ENCODE data around the gene PLEKHG3.

Gene PLEKHG3

DNA sequence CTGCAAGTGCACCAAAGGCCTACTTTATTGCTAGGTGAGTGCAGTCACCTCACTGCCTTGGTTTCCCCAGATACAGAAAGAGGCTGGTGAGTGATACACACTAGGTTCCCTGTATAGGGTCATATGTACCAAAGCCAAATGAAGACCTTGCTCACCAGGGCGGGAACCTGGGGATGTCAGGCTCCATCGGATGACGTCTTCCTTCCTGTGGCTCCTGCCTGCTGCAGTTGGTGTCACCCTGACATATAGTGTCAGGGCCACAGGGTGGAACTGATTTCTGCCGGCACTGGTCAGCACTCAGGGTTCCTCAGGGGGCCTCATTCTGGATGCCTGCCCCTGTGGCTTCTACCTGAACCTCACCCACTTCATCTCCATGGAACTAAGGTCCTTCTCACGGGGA lies 43.1 kb downstream of the PLEKHG3 start:
- DNase-seq (ENCODE audit: low spot score) = no peak

DNA sequence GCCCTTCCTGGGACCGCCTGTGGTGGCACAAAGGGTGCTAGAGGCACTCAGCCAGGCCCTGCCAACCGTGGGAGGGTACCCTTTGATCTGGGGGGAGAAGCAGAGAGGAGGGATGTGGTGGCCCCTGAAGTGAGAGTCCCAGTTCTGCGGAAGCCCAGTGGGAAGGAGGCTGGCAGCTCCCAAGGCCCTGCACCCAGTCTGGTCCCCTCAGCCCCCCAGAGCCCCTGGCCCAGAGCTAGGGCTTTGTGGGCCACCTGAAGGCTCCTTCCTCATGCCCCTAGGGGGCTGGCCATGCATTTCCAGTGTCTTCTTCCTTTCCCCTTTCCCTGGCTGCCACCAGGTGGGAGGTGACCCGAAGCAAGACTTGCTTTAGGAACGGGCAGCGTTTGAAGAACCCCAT lies 44.3 kb downstream of the PLEKHG3 start:
- no peak for DNase-seq (ENCODE audit: low spot score)

DNA sequence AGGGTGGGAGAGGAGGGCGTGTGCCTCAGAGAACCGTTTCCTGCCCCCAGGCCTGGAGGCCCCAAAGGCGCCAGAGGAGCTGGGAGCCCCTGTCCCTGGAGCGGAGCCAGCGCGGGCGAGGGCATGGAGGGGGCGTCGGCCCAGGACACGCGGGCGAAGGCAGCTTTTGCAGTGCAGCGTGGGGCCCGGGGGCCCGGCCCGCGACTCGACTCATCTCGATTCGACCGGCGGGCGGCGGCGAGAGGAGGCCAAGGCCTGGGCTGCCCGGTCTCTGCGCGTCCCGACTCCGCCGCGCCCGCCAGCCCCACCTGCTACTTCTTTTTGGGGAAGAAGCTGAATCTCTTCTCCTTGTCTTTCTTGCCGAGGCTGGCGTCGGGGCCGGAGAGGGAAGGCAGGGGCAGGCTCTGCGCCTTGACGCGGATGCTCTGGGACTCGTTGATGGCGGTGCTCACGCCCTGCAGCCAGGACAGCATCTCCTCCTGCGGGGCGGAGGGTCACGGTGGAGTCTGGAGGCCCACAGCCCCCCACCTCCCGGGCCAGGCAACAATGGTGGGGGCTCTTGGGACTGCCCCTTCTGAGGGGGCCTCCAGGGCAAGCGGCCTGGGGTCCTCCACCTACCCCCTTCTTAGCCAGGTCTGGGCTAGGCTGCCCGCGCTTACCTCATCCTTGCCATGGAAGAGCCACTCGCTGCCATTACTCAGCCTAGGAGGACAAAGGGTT lies 44.9 kb downstream of the PLEKHG3 start:
- DNase-seq (ENCODE audit: low spot score) = no peak

DNA sequence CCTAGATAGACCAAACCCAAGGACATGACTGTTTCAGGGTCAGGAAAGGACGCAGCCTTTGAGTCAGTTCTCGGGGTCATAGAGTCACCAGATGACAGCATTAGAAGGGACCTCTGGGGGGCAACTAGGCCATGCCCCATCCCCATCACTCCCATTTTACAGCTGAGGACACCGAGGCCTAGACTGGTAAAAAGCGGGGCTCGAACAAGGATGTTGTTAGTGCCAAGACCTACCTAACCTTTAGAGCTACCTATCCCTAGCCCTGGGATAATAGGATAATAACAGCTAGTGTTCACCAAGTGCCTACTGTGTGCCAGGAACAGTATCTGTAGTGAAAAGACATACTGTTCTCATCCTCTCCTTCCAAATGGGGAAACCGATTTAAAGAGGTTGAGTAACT lies 48.7 kb downstream of the PLEKHG3 start:
- DNase-seq (ENCODE audit: low spot score) = no peak

DNA sequence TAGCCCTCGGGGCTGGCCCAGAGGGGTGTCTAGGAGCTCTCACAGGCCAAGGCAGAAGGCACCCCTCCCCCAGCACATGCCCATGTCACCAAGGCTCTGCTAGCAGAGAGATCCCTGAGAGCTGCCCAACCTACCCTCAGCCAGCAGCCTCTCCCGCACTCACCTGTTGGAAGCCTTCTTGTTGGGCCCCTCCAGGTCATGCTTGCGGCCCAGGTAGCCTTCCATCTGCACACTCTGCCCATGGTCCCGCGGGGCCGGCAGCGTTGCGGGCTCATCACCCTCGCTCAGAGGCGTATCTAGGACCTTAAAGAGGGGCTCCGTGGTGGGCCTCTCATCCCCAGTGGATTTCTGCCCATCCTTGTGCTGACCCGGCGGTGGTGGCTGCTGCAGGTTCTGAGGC lies 49.1 kb downstream of the PLEKHG3 start:
- DNase-seq (ENCODE audit: low spot score) = no peak

DNA sequence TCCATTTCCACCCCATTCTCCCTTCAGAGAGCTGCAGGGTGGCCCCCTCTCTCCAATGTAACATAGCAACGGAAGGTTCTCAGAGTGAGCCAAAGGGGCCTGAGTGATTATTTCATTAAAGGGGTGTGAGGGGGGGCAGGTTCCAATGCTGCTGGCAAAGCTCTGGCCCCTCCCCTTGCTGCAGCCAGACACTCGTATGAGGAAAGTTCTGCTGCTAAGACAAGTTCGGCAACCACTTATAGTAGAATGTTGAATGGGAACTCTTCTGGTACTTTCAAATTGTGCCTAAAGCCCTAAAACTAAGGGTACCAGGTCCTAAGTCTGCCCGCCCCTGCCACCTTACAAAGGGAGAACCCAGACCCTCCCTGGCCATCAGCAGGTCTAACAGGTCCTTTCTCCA lies 49.8 kb downstream of the PLEKHG3 start:
- no peak for DNase-seq (ENCODE audit: low spot score)

DNA sequence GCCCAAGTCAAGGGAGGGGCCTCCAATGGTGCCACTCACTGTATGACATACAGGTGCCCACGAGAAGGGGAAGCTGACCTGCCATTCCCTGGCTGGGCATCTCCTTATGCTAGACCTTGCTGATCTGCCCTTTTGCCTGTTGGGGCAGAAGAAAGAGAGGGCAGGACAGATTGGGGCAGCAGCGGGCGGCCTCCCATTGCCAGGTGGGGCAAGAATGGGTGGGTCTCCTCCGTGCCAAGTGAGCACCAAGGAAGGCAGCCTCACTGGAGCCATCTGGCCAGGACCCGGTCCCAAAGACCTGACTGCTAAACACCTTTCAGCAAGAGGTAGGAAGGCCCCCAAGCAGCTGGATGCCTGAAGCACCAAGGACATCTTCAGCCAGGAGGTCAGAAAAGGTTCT lies 50.5 kb downstream of the PLEKHG3 start:
- no peak for DNase-seq (ENCODE audit: low spot score)

DNA sequence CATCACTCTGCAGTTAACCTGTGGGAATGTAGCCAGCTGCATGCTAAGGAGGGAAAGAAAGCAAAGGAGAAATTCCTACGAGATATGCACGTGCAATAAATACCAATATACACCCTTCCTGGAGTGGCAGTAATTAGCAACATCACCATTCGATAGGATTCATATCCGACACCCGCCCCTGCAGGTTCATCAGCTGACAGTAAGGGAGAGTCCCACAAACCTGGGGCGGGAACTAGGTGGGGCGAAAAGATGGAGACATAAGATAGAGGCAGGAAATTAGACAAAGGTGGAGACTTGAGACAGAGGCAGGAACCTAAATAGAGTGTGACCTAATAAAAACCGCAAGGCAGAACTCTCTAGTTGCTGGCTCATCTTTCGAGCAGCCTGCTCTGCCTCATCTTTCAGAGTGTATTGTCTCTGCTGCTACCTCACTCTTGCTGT lies 51.6 kb downstream of the PLEKHG3 start:
- no peak for DNase-seq (ENCODE audit: low spot score)

DNA sequence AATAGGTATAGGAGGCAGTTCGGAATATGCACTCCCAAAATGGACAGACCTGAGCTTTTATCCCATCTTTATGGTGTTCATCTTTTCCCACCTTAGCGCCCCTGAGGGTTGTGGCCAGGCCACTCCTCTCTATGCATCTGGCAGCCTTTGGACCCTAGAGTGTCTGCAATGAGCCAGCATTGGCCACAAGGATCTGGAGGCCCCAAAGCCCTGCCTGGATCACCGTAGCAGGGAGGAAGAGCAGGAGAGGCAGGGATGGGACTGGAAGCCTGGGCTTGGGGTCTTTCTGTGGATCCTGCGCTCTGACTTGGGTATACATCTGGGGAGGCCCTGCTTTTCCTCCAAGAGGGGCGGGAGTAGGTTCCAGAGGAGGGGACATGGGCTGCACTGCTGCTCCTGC lies 52.5 kb downstream of the PLEKHG3 start:
- DNase-seq (ENCODE audit: low spot score) = no peak

DNA sequence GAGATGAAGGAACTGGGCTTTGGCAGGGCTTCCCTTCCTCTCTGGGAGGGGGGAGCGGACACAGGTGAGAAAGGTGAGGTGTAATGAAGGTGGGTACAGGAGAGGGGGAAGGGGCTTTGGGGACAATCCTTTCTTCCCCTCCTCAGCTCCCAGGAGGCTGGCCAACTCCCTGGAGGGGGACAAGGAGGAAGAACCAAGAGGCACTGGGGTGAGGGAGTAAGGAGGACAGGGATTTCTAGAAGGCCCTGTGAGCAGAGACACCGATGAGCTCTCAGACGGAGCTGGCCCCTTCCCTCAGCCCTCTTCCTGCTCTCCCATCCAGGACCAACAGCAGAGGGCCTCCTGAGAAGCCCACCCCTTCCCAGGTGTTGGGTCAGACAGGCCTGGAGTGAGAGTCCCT lies 53.4 kb downstream of the PLEKHG3 start:
- DNase-seq (ENCODE audit: low spot score) = no peak

DNA sequence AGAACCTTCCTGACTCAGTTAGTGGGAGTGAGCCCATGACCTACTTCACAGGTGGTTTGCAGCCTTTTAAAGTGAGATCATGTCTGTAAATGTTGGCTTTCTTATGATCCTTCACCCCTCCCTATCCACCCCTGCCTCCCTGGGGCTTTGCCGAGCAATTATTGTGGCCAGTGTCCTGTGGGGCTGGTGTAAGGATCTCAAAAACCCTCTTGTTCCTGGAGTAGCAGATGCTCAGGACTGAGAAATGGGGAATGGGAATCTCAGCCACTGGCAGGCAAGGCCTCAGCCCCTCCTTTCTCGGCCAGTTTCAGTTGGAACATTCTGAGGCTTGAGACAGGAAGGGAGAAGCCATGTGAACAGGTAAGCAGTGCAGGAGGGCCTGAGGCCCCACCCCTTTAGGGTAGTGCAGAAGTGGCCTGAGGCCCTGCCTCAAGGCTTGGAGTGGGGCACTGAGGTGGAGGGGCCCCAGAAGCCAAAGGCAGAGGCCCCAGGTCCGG lies 53.8 kb downstream of the PLEKHG3 start:
- no peak for DNase-seq (ENCODE audit: low spot score)

DNA sequence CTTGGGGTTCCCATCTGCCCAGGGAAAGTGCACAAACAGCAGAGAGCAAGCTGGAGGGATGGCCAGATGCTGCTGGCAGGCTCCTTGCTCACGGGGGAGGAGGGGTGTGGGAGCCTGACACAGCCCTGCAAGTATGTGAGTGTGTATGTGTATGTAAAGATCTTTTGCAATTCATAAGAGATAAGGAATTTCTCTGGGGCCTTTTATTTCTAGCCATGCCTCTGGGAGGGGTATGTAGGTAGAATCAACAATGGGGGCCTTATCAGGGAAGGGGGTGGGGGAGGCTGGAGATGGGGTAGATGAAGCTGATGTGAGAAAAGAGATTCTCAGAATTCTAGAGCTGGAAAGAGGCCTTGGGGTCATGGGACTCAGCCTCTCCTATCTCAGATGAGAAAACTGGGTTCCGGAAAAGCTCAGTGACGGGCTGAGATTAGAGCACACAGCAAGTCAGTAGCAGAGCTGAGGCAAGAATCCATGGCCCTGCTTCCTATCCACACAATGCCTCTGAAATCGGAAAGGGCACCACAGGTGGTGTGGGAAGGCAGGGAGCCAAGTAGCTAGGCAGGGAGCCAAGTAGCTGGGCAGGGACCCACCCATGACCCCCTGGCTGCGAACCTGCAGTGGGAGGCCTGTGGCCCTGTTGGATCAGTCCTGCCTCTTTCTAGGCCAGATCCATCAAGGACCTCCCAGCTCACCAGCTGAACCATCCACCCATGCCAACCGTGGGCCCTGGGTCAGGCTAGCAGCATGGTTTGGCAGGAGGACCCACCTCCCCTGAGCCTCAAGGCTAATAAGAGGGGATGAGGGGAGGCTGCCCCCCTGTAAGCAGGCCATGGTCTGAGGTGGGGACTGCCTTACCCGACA lies 54.7 kb downstream of the PLEKHG3 start:
- no peak for DNase-seq (ENCODE audit: low spot score)

DNA sequence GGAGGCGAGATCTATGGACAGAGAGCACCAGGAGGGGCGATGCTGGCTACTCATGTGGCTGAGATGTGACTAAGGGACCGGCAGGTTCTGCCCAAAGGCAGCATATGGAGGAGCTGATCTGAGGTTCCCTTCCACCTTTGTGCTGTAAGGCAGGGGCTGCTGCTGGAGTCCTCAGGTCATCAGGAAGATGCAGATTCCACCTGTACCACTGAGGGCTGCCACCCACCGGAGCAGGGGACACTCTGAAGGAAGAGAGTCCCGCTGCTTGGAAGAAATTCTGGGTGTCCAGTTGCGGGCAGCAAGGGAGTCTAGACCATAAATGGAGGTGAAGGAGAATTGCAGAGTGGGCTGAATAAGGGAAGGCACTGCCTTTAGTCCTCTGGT lies 55.3 kb downstream of the PLEKHG3 start:
- no peak for DNase-seq (ENCODE audit: low spot score)

DNA sequence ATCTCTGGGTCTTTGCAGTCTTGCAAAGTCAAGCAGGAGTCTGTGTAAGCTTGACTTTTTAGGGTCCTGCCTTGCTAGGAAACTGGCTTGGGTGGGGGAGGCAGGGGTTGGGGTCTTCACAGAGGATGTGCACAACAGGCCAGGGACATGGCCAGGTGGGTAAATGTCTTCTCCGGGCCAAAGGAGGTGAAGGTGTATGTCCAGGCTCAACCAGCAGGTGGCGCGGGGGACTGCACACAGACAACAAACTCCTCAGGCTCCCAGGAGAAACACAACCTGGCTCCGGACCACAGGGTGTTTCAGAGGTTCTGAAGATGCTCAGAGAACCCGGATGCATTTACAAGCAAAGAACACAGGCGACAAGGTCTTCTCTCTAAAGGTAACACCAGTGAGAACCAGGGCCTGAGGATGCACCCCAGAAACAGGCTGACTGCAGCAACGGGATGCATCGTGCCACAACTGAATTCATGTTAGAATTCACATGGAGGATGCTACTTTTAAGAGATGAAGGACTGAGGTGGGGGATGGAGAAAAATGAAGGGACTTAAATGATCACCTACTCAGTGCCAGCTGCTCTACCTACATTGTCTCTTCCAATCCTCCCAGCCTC lies 56.0 kb downstream of the PLEKHG3 start:
- no peak for DNase-seq (ENCODE audit: low spot score)

DNA sequence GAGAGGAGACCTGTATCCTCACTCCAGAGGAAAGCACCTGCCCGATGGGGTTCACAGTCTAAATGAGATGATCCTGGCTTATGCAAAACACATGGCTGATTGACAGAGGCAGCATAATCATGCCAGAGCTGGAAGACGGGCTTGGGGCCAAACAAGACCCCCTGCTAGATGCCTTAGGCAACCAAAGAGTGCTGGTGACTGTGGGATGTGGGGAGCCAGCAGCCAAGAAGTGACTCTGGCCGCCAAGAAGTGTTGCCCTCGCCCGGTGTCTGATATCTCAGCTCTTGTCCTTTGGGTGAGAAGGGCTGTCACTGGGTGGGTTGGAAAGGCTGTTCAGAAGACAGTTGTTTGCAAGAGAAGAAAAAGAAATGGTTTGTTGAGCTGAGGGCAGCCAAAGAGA lies 56.7 kb downstream of the PLEKHG3 start:
- no peak for DNase-seq (ENCODE audit: low spot score)

DNA sequence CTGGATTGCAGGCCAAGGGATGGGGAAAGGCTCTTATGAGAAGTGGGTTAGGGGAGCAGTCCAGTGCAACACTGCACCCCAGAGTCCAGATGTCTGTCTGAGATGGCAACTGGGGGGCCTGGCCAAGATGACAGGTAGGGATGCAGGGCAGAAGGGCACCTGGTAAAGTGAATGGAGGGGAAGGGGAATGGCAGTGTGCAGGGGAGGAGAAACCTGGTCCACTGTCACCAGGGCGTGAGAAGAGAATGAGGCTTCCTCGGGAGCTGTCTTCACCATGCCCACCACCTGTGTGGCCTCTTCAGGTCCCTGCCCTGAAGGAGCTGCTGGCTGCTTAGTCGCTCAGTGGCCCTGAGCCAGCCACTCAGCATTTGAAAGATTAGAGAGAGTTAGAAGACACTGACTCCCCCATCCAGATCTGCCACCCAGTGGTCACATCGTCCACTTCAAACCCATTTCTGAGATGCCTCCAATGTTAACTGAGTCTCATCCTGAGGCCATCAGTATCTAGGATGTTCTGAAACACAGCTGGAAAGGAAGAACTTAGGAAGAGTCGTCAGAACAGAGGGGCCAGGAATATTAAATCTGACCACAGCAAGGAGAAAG lies 57.3 kb downstream of the PLEKHG3 start:
- DNase-seq (ENCODE audit: low spot score) = no peak

DNA sequence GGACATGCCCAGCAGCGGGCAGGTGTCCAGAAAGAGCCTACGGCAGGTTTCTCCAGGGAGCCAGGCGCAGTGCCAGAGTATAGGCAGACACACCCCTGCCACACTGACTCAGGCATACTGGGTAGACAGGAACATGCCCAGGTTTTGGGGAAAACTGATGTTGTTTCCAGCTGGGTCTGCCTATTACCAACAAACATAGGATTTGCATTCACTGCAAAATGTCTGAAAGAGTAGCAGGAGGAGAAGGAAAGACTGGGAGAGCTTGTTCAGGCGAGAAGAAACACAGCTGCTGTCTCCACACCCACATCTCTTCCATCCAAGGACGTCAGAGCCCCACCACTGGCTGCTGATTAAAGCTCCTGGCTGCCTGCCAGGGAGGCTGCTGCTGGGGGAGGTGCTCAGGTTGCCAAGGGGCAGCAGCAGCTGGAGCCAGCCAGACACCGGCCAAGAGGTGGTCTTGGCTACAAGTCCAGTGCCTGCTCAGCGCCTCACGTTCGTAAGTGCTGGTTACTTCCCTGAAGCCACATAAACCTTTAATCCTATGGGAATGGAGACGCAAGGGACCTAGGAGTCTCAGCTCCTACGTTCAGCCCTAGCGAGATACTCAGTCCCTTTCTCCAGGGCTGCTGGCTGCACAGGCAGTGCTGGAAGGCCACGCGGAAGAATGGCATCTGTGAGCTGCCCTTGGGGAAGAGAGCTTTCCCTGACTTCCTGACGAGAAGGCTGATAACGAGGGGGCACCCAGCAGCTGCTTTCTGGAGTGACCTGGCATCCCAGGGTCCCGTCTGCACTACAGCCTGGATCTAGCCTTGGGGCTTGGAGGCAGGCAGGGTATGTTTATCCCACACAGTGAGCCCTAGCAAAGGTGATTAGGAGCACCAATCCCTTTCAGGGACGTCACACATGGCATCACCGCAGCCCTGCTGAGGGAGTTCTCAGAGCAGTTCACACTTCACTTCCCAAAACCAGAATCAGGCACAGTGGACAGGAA lies 58.1 kb downstream of the PLEKHG3 start:
- peak; percentile 87 for DNase-seq (ENCODE audit: low spot score)

DNA sequence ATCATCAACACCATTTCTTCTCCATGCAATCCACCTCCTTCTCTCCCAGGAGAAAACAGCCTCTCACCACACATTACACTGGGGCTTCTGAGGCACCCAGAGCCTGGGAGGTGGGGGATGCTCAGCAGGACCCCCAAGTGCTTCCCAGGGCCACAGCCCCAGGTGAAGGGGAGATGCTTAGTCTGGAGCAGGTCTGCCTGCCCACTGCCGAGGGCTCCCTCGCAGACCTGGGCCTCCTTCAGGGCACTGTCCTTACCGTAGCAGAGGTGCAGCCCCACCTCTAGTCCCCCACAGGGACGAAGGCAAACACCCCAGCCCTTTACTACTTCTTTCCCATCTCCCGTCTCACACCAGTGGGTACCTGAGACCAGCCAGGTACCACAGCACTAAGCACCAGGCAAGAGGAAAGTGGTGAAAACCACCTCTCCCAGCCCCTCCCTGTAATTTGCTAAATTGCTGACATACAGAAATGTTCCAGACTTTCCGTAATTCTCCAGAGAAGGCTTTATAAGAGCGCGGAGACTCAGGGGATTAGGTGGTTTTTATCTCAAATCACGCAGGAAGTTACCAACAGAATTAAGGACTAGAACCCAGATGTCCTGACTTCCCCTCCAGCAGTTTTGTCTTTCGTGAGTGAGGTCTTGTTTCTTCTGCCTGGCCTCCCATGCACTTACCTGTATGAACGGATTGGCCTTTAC lies 59.0 kb downstream of the PLEKHG3 start:
- no peak for DNase-seq (ENCODE audit: low spot score)

DNA sequence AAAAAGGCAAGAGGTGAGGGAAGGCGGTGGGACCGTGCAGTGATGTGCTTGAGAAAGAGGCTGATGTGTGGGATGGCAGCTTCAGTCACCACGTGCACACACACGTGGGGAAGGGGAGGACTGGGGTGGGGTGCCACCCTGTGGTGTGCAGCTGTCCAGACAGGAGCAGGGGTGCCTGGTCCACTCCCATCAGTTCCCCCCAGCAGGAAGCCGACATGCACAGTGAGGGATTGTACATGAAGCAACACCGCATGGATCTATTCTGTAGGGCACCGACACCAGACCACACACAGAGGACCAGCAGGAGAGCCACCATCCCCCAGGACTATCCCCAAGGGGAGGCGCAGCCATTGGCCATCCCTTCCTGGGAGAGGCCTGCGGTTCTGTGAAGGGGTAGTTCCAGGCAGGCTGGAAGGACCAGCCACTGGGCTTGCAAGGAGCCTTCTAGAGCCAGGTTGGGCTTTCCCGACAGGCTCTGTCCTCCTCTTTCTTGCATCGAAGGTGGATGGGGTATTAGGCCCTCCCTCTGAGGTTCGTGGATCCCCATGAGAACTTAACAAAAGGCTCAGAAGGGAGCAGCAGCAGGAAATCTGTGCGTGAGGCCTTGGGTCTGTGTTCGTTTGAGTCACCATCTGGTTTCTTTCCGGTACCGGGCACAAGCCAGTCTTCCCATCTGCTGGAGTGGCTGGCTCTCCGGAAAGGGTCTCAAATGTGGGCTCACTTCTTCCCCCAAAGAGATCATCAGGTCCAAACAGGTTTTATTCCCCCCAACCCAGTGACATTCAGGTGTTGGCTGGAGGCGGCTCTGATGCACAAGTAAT lies 59.8 kb downstream of the PLEKHG3 start:
- DNase-seq (ENCODE audit: low spot score) = no peak
